HG03039 (cell line): Measurements from ENCODE around the gene THUMPD1.
"Not testable (repeated sequence)": the region's sequence is repeated elsewhere in the genome, so short reads cannot be mapped to it uniquely, and the experiment has no call there.

Experiments
- ATAC-seq: cut with Tn5 transposase; IDR thresholded peaks from one replicate; pipeline ENCODE4 v1.9.1; 2021; ENCODE audit warnings: mild to moderate bottlenecking, moderate library complexity; ENCODE audit not compliant: unreplicated experiment

The THUMPD1 gene

GRCh38 chr16:20749474-20749873 lies 7.9 kb upstream of the THUMPD1 start:
- no peak for ATAC-seq

GRCh38 chr16:20747030-20747816 lies 5.6 kb upstream of the THUMPD1 start:
- ATAC-seq = no peak

- ATAC-seq = no peak
Measured at GRCh38 chr16:20746461-20746860, 4.8 kb upstream of the THUMPD1 start.

GRCh38 chr16:20744922-20745440 lies 3.4 kb upstream of the THUMPD1 start:
- no peak for ATAC-seq

GRCh38 chr16:20743591-20743990 lies 2.0 kb upstream of the THUMPD1 start:
- ATAC-seq = no peak

- ATAC-seq = peak; percentile 66
Measured at GRCh38 chr16:20740901-20741521, 607 bp downstream of the THUMPD1 start.

GRCh38 chr16:20740007-20740883 lies 1.4 kb downstream of the THUMPD1 start:
- ATAC-seq = no peak

GRCh38 chr16:20735490-20735889 lies 6.1 kb downstream of the THUMPD1 start:
- no peak for ATAC-seq

GRCh38 chr16:20734782-20735181 lies 6.8 kb downstream of the THUMPD1 start:
- no peak for ATAC-seq

GRCh38 chr16:20734056-20734455 lies 7.6 kb downstream of the THUMPD1 start:
- no peak for ATAC-seq

- no peak for ATAC-seq
Measured at GRCh38 chr16:20729141-20729540, 12.5 kb downstream of the THUMPD1 start.

- no peak for ATAC-seq
Measured at GRCh38 chr16:20727181-20727580, 14.4 kb downstream of the THUMPD1 start.

- ATAC-seq = no peak
Measured at GRCh38 chr16:20726661-20727060, 15.0 kb downstream of the THUMPD1 start.

- no peak for ATAC-seq
Measured at GRCh38 chr16:20720251-20720650, 21.4 kb downstream of the THUMPD1 start.

- ATAC-seq = not testable (repeated sequence)
Measured at GRCh38 chr16:20717718-20718117, 23.9 kb downstream of the THUMPD1 start.

GRCh38 chr16:20711277-20711911 lies 30.2 kb downstream of the THUMPD1 start:
- ATAC-seq = no peak

- ATAC-seq = not testable (repeated sequence)
Measured at GRCh38 chr16:20708129-20708528, 33.5 kb downstream of the THUMPD1 start.

GRCh38 chr16:20707461-20707860 lies 34.2 kb downstream of the THUMPD1 start:
- no peak for ATAC-seq

- ATAC-seq = not testable (repeated sequence)
Measured at GRCh38 chr16:20705972-20706371, 35.6 kb downstream of the THUMPD1 start.

- ATAC-seq = no peak
Measured at GRCh38 chr16:20704281-20704680, 37.3 kb downstream of the THUMPD1 start.

GRCh38 chr16:20701692-20702091 lies 39.9 kb downstream of the THUMPD1 start:
- not testable (repeated sequence) for ATAC-seq
